ENCODE data around the gene SCART1. TPM values are rescaled to one million over a fixed set of nuclear protein-coding genes. Genes with fewer than 3 reads are reported as not detected.
"Not testable (repeated sequence)": the region's sequence is repeated elsewhere in the genome, so short reads cannot be mapped to it uniquely, and the experiment has no call there.

The SCART1 gene
- 4.8 TPM for total RNA-seq

GRCh38 chr10:133453516-133454203 lies at the start of gene SCART1:
Gene SCART1, plus strand, starts transcription at chr10:133453945. Its CDS starts 53 bp downstream, at chr10:133453998.
- H3K4me3 ChIP-seq = no peak within 1 kb of the TSS
- no peaks in the 10 kb centered on the region for H3K27me3 ChIP-seq
- no peak for DNase-seq (ENCODE audit: low spot score in 2 of 2)
- intact Hi-C loops (cut with DNase I) = no loop called here
- no peak for TF ChIP-seq CTCF (IDR thresholded peaks at IDR 0.05)
- H3K9me3 ChIP-seq = peaks cover 6 to 8% of the 10 kb centered on the region in 2 donors
- no peaks in the 10 kb centered on the region for H3K4me1 ChIP-seq
- no peak within 1 kb of the TSS for H3K27ac ChIP-seq
- no peaks in the 10 kb centered on the region for H3K36me3 ChIP-seq

- no peak overlapping the region for H3K4me3 ChIP-seq
- no peaks in the 10 kb centered on the region for H3K4me1 ChIP-seq
- H3K9me3 ChIP-seq = peaks cover under 1 to 3% of the 10 kb centered on the region in 2 donors
- no peak for TF ChIP-seq CTCF (IDR thresholded peaks at IDR 0.05)
- DNase-seq (ENCODE audit: low spot score in 2 of 2) = no peak
- H3K36me3 ChIP-seq = peaks cover 33 to 78% of the 10 kb centered on the region in 2 donors
- H3K27me3 ChIP-seq = no peaks in the 10 kb centered on the region
- intact Hi-C loops (cut with DNase I) = no loop called here
- H3K27ac ChIP-seq = no peak overlapping the region
Observed at GRCh38 chr10:133405272-133405671, 48.5 kb upstream of the SCART1 start.

- Histone ChIP-seq H3K27ac (no peak overlapping the region), H3K27me3 (no peaks in the 10 kb centered on the region), H3K36me3 (peaks cover 36 to 78% of the 10 kb centered on the region in 2 donors), H3K9me3 (peaks cover 5 to 9% of the 10 kb centered on the region in 2 donors), H3K4me1 (no peaks in the 10 kb centered on the region), H3K4me3 (no peak overlapping the region)
- intact Hi-C loops (cut with DNase I) = no loop called here
- DNase-seq (ENCODE audit: low spot score in 2 of 2) = no peak
- TF ChIP-seq CTCF (IDR thresholded peaks at IDR 0.05) = no peak
Observed at GRCh38 chr10:133405844-133406527, 47.8 kb upstream of the SCART1 start.

- Histone ChIP-seq H3K4me1 (no peaks in the 10 kb centered on the region), H3K36me3 (peaks cover 28 to 81% of the 10 kb centered on the region in 2 donors), H3K4me3 (no peak overlapping the region), H3K9me3 (peaks cover 15 to 31% of the 10 kb centered on the region in 2 donors), H3K27me3 (no peaks in the 10 kb centered on the region), H3K27ac (no peak overlapping the region)
- TF ChIP-seq CTCF (IDR thresholded peaks at IDR 0.05) = no peak
- DNase-seq (ENCODE audit: low spot score in 2 of 2) = no peak
- intact Hi-C loops (cut with DNase I) = no loop called here
Observed at GRCh38 chr10:133411523-133412380, 42.0 kb upstream of the SCART1 start.

GRCh38 chr10:133412381-133412711 lies 41.4 kb upstream of the SCART1 start:
- Histone ChIP-seq H3K4me1 (no peaks in the 10 kb centered on the region), H3K27me3 (no peaks in the 10 kb centered on the region), H3K9me3 (peaks cover 15 to 31% of the 10 kb centered on the region in 2 donors), H3K36me3 (peaks cover 28 to 75% of the 10 kb centered on the region in 2 donors), H3K27ac (no peak overlapping the region), H3K4me3 (no peak overlapping the region)
- TF ChIP-seq CTCF (IDR thresholded peaks at IDR 0.05) = no peak
- intact Hi-C loops (cut with DNase I) = no loop called here
- DNase-seq (ENCODE audit: low spot score in 2 of 2) = no peak

- H3K4me1 ChIP-seq, H3K27me3 ChIP-seq: not testable (repeated sequence)
Observed at GRCh38 chr10:133414401-133414800, 39.3 kb upstream of the SCART1 start.

More at GRCh38 chr10:133414401-133414800, 39.3 kb upstream of the SCART1 start:
- Histone ChIP-seq H3K36me3 (peaks cover 31 to 72% of the 10 kb centered on the region in 2 donors), H3K9me3 (peaks cover 15 to 31% of the 10 kb centered on the region in 2 donors)
- DNase-seq (ENCODE audit: low spot score in 2 of 2); H3K27ac ChIP-seq; intact Hi-C loops (cut with DNase I); H3K4me3 ChIP-seq: not testable (repeated sequence)
